H9 (cell line): Measurements from ENCODE around the gene FUT1. TPM values are rescaled to one million over a fixed set of nuclear protein-coding genes. Genes with fewer than 3 reads are reported as not detected.
A peak's percentile ranks its signal among the peaks of the same experiment; 100 is the strongest.

Experiments used
- DNase-seq: peaks from one replicate; pipeline ENCODE4 v3.0.0-alpha.2; 2017
- H2AFZ ChIP-seq: one replicate; pipeline ENCODE4 v1.6.1; 2013; ENCODE audit warnings: mild to moderate bottlenecking, low read length, control low read depth, moderate library complexity
- H2AK5ac ChIP-seq: 2 replicates; pipeline ENCODE4 v1.6.1; 2013; ENCODE audit warnings: low read length, control low read depth, mixed read lengths; ENCODE audit not compliant: insufficient read length
- H2BK120ac ChIP-seq: one replicate; pipeline ENCODE4 v1.6.1; 2013; ENCODE audit warnings: low read depth, mild to moderate bottlenecking, low read length, control low read depth, inconsistent platforms; ENCODE audit not compliant: poor library complexity, severe bottlenecking
- H2BK12ac ChIP-seq: 2 replicates; pipeline ENCODE4 v1.6.1; 2013; ENCODE audit warnings: low read length, control low read depth, mixed read lengths, low read depth; ENCODE audit not compliant: insufficient read length
- H2BK15ac ChIP-seq: 2 replicates; pipeline ENCODE4 v1.6.1; 2013; ENCODE audit warnings: low read depth, low read length, control low read depth
- H2BK20ac ChIP-seq: one replicate; pipeline ENCODE4 v1.6.1; 2013; ENCODE audit warnings: low read depth, mild to moderate bottlenecking, low read length, control low read depth, inconsistent platforms; ENCODE audit not compliant: poor library complexity, severe bottlenecking
- H2BK5ac ChIP-seq: 2 replicates; pipeline ENCODE4 v1.6.1; 2013; ENCODE audit warnings: low read length, control low read depth, mixed read lengths; ENCODE audit not compliant: insufficient read length
- H3K14ac ChIP-seq: 2 replicates; pipeline ENCODE4 v1.6.1; 2013; ENCODE audit warnings: low read length, control low read depth; ENCODE audit not compliant: insufficient read depth
- H3K18ac ChIP-seq: 2 replicates; pipeline ENCODE4 v1.6.1; 2013; ENCODE audit warnings: low read depth, mild to moderate bottlenecking, mixed read lengths, low read length, control low read depth; ENCODE audit not compliant: insufficient read length
- H3K23ac ChIP-seq: 2 replicates; pipeline ENCODE4 v1.6.1; 2013; ENCODE audit warnings: low read length, control low read depth, mixed read lengths, low read depth; ENCODE audit not compliant: insufficient read length
- H3K23me2 ChIP-seq: 2 replicates; pipeline ENCODE4 v1.6.1; 2013; ENCODE audit warnings: low read depth, mild to moderate bottlenecking, mixed read lengths, low read length, control low read depth; ENCODE audit not compliant: insufficient read length, poor library complexity, severe bottlenecking
- H3K27ac ChIP-seq: 2 replicates; pipeline ENCODE4 v1.5.1; 2013; ENCODE audit warnings: low read length, control low read depth, mixed read lengths, low read depth; ENCODE audit not compliant: insufficient read length
- H3K27me3 ChIP-seq: 2 replicates; pipeline ENCODE4 v1.6.1; 2013; ENCODE audit warnings: low read length, control low read depth, inconsistent platforms; ENCODE audit not compliant: insufficient read depth
- H3K4ac ChIP-seq: 2 replicates; pipeline ENCODE4 v1.6.1; 2013; ENCODE audit warnings: low read depth, mild to moderate bottlenecking, control low read depth, inconsistent platforms, low read length, moderate library complexity
- H3K4me1 ChIP-seq: 2 replicates; pipeline ENCODE4 v1.6.1; 2013; ENCODE audit warnings: low read length, control low read depth, inconsistent platforms; ENCODE audit not compliant: insufficient read depth
- H3K4me2 ChIP-seq: 2 replicates; pipeline ENCODE4 v1.6.1; 2013; ENCODE audit warnings: low read length, control low read depth, mixed read lengths; ENCODE audit not compliant: insufficient read length, insufficient read depth
- H3K56ac ChIP-seq: 2 replicates; pipeline ENCODE4 v1.6.1; 2013; ENCODE audit warnings: low read depth, mild to moderate bottlenecking, mixed read lengths, low read length, control low read depth; ENCODE audit not compliant: insufficient read length
- H3K79me1 ChIP-seq: 2 replicates; pipeline ENCODE4 v1.6.1; 2013; ENCODE audit warnings: low read depth, mild to moderate bottlenecking, moderate library complexity, low read length, control low read depth, inconsistent platforms; ENCODE audit not compliant: insufficient read depth, poor library complexity, severe bottlenecking
- H3K79me2 ChIP-seq: 2 replicates; pipeline ENCODE4 v1.6.1; 2013; ENCODE audit warnings: low read length, control low read depth, inconsistent platforms; ENCODE audit not compliant: insufficient read depth
- H3K9ac ChIP-seq: 2 replicates; pipeline ENCODE4 v1.6.1; 2013; ENCODE audit warnings: low read length, control low read depth, mixed read lengths; ENCODE audit not compliant: insufficient read length; ENCODE audit errors: extremely low read depth
- H3K9me3 ChIP-seq: one replicate; pipeline ENCODE4 v1.6.1; 2013; ENCODE audit warnings: low read depth, low read length, inconsistent platforms; ENCODE audit not compliant: control insufficient read depth
- H3T11ph ChIP-seq: one replicate; pipeline ENCODE4 v1.6.1; 2013; ENCODE audit warnings: mild to moderate bottlenecking, low read length, control low read depth, inconsistent platforms
- H4K20me1 ChIP-seq: one replicate; pipeline ENCODE4 v1.6.1; 2013; ENCODE audit not compliant: control insufficient read depth, insufficient read length, insufficient read depth
- H4K5ac ChIP-seq: 2 replicates; pipeline ENCODE4 v1.6.1; 2013; ENCODE audit warnings: low read depth, mild to moderate bottlenecking, mixed read lengths, low read length, control low read depth; ENCODE audit not compliant: insufficient read length
- H4K8ac ChIP-seq: replicated peaks from 2 replicates; pipeline ENCODE4 v1.6.1; 2013; ENCODE audit warnings: low read length, control low read depth, mixed read lengths, low read depth; ENCODE audit not compliant: insufficient read length
- H4K91ac ChIP-seq: 2 replicates; pipeline ENCODE4 v1.6.1; 2013; ENCODE audit warnings: low read depth, mild to moderate bottlenecking, moderate library complexity, mixed read lengths, low read length, control low read depth; ENCODE audit not compliant: insufficient read length
- H3K27ac Mint-ChIP-seq, 3 experiments: 2 replicates in 2 of 3; 3 replicates in 1 of 3; pipeline ENCODE4 v1.8.0; 2020 to 2021; ENCODE audit warnings: mixed read lengths in 3 of 3, mild to moderate bottlenecking in 1 of 3, moderate library complexity in 1 of 3
- H3K27me3 Mint-ChIP-seq: 2 replicates; pipeline ENCODE4 v1.8.0; 2021; ENCODE audit warnings: low read depth, mild to moderate bottlenecking, moderate library complexity, mixed read lengths
- H3K36me3 Mint-ChIP-seq, 3 experiments: 2 replicates in 2 of 3; 3 replicates in 1 of 3; pipeline ENCODE4 v1.8.0; 2020 to 2021; ENCODE audit warnings: low read depth in 3 of 3, mixed read lengths in 3 of 3; ENCODE audit not compliant: insufficient read depth in 1 of 3
- H3K4me1 Mint-ChIP-seq, 2 experiments: 2 replicates each; pipeline ENCODE4 v1.8.0; 2020; ENCODE audit warnings: mixed read lengths in 2 of 2
- H3K4me3 Mint-ChIP-seq, 2 experiments: 2 replicates in 1 of 2; 3 replicates in 1 of 2; pipeline ENCODE4 v1.8.0; 2020 to 2021; ENCODE audit warnings: mild to moderate bottlenecking in 2 of 2, mixed read lengths in 2 of 2, moderate library complexity in 1 of 2
- H3K9me3 Mint-ChIP-seq, 2 experiments: 2 replicates in 1 of 2; 3 replicates in 1 of 2; pipeline ENCODE4 v1.8.0; 2020; ENCODE audit warnings: mild to moderate bottlenecking in 2 of 2, mixed read lengths in 2 of 2, moderate library complexity in 1 of 2
- CTCF ChIP-seq: fragments of 200-600 bp; sonication (generic); conservative IDR thresholded peaks from 3 replicates; pipeline ENCODE4 v1.8.0; 2021; ENCODE audit warnings: antibody characterized with exemption, mild to moderate bottlenecking
- WGBS: extraction: QIAGEN DNeasy Blood & Tissue Kit; methylation state at CpG from one replicate; pipeline ENCODE4 v1.1.7; 2013; ENCODE audit warnings: missing lambda C conversion rate, low lambda C conversion rate, mixed read lengths; ENCODE audit not compliant: insufficient read length; ENCODE audit errors: extremely low coverage; 5-methylcytosine and 5-hydroxymethylcytosine counted together
- total RNA-seq: library from RNA; stranded (reverse); gene quantifications from 2 replicates; pipeline ENCODE4 v1.2.1, GENCODE V29; 2021

The FUT1 gene
- total RNA-seq, 1 experiment from 2014 or later, result 16.1 TPM

- no peak overlapping the region for H3K9ac ChIP-seq
- Mint-ChIP-seq H3K27me3 (peaks cover 2% of the 10 kb centered on the region; the same call in 1 of the 2 replicates), H3K27ac (peak overlapping the region; percentile 59 to 90 (median 69); a peak in 4 of 7 replicates), H3K4me1 (peaks cover 33 to 49% of the 10 kb centered on the region in 2 experiments), H3K36me3 (peaks cover 8% of the 10 kb centered on the region in 3 experiments; a peak in 6 of 7 replicates), H3K9me3 (peaks cover 5 to 6% of the 10 kb centered on the region in 2 experiments; a peak in 4 of 5 replicates), H3K4me3 (peak overlapping the region; percentile 73 to 77)
- H2BK12ac ChIP-seq, result no peak overlapping the region
- no peaks in the 10 kb centered on the region; the same call in 1 of the 2 replicates for H3K4me1 ChIP-seq
- H3K27ac ChIP-seq, result no peak overlapping the region
- H4K8ac ChIP-seq, result no peak overlapping the region
- TF ChIP-seq CTCF, result no peak
- no peak overlapping the region for H3K14ac ChIP-seq
- H3K4me2 ChIP-seq, result peak overlapping the region; percentile 58
- DNase-seq, result no peak
- H3K18ac ChIP-seq, result no peak overlapping the region
- no peaks in the 10 kb centered on the region for H3K9me3 ChIP-seq
- H4K20me1 ChIP-seq, result no peaks in the 10 kb centered on the region
- H3K27me3 ChIP-seq, result no peaks in the 10 kb centered on the region
- peaks cover 8% of the 10 kb centered on the region for H3K23me2 ChIP-seq
- no peak overlapping the region for H2BK20ac ChIP-seq
- no peak overlapping the region for H2BK120ac ChIP-seq
- no peak overlapping the region for H4K91ac ChIP-seq
- H3K79me1 ChIP-seq, result no peaks in the 10 kb centered on the region
- no peak overlapping the region for H2AK5ac ChIP-seq
- H2BK5ac ChIP-seq, result no peak overlapping the region
- H2AFZ ChIP-seq, result no peak overlapping the region
- no peak overlapping the region for H4K5ac ChIP-seq
- no CpG with 5 or more reads among the region's 26 CpGs for WGBS
- no peak overlapping the region for H3K23ac ChIP-seq
- H3K79me2 ChIP-seq, result no peaks in the 10 kb centered on the region
- H2BK15ac ChIP-seq, result no peak overlapping the region
- no peak overlapping the region for H3K4ac ChIP-seq
- no peak overlapping the region for H3T11ph ChIP-seq
- no peak overlapping the region for H3K56ac ChIP-seq
Measured at GRCh38 chr19:48714759-48715675, 37.4 kb downstream of the FUT1 start.
